GM18861 (cell line): ENCODE data around the gene AGFG2.
"Not testable (repeated sequence)": the region's sequence is repeated elsewhere in the genome, so short reads cannot be mapped to it uniquely, and the experiment has no call there.

Source experiments
- ATAC-seq: cut with Tn5 transposase; IDR thresholded peaks from one replicate; pipeline ENCODE4 v1.9.1; 2021; ENCODE audit not compliant: unreplicated experiment

The AGFG2 gene

GRCh38 chr7:100519580-100519979, 19.4 kb upstream of the AGFG2 start:
- no peak for ATAC-seq

GRCh38 chr7:100520138-100520537, 18.9 kb upstream of the AGFG2 start:
- no peak for ATAC-seq

GRCh38 chr7:100521076-100521475, 17.9 kb upstream of the AGFG2 start:
- no peak for ATAC-seq

GRCh38 chr7:100521909-100522593, 17.0 kb upstream of the AGFG2 start:
- ATAC-seq, result not testable (repeated sequence)

DNA sequence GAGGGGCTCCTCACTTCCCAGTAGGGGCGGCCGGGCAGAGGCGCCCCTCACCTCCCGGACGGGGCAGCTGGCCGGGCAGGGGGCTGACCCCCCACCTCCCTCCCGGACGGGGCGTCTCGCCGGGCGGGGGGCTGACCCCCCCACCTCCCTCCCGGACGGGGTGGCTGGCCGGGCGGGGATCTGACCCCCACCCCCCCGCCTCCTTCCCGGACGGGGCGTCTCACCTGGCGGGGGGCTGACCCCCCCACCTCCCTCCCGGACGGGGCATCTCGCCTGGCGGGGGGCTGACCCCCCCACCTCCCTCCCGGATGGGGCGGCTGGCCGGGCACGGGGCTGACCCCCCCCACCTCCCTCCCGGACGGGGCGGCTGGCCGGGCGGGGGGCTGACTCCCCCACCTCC, 15.8 kb upstream of the AGFG2 start:
- ATAC-seq, result not testable (repeated sequence)

DNA sequence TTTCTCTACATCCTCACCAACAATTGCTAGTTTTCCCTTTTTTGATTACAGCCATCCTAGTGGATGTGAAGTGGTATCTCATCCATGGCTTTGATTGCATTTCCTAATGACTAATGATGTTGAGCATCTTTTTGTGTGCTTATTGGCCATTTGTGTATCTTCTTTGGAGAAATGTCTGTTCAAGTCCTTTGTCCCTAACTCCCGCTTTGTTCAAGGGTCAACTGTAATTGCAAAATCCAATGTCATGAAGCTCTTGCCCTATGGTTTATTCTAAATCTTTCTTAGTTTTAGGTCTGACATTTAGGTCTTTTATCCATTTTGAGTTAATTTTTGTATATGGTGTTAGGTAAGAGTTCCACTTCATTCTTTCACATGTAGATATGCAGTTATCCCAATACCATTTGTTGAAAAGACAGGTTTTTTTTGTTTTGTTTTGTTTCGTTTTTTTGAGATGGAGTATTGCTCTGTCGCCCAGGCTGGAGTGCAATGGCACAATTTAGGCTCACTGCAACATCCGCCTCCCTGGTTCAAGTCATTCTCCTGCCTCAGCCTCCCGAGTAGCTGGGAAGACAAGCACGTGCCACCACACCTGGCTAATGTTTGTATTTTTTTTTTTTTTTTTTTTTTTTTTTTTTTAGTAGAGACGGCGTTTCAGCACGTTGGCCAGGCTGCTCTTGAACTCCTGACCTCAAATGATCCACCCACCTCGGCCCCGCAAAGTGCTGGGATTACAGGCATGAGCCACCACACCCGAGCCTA, 10.7 kb upstream of the AGFG2 start:
- ATAC-seq, result not testable (repeated sequence)

- no peak for ATAC-seq
These were observed 6.6 kb upstream of the AGFG2 start for GRCh38 chr7:100532165-100533022.

- not testable (repeated sequence) for ATAC-seq
These were observed 3.0 kb upstream of the AGFG2 start for GRCh38 chr7:100535982-100536381.

DNA sequence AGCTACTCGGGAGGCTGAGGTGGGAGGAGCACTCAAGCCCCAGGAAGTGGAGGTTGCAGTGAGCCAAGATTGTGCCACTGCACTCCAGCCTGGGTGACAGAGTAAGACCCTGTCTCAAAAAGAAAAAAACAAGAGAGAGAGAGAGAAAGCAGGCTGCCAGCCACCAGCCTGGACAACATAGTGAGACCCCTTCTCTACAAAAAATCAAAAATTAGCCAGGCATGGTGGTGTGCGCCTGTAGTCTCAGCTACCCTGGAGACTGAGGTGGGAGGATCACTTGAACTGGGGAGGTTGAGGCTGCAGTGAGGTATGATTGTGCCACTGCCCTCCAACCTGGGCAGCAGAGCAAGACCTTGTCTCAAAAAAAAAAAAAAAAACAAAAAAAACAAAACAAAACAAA, 2.3 kb upstream of the AGFG2 start:
- ATAC-seq, result not testable (repeated sequence)

DNA sequence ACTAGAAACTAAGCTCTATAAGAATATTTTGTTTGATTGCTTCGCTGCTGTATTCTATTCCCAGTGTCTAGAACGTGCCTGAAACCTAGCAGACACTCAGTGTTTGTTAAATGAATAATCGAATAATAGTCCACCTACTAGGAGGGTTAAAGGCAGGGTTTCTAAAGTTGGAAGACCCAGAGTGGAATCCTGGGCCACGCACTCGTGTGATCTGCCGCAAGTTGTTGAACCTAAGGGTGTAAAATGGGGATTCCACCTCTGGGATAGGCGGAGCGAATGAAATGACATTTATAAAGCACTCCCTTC, 702 bp upstream of the AGFG2 start:
- ATAC-seq, result no peak

DNA sequence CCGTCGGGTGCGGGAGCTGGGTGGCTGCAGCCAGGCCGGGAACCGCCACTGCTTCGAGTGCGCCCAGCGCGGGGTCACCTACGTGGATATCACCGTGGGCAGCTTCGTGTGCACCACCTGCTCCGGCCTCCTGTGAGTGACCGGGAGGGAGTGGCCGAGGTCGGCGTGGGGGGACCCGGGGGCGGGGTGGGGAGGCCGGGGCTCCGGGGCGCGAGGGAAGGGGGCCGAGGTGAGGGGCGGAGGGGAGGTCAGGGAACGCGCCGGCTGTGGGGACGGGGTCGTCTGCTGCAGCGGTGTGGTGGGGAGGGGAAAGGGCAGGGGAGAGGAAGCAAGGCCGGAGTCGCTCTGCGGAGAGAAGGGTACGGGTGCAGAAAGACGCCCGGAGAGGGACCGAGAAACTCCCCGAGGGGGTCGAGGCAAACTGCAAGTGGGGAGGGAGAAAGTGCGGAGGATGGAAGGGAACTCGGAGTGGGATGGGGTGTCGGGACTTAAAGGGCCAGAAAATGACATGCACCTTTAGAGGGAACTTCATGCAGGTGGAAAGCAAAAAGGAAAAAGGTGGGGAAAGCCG, 518 bp downstream of the AGFG2 start:
- ATAC-seq, result no peak

- ATAC-seq, result no peak
These were observed 1.2 kb downstream of the AGFG2 start for GRCh38 chr7:100540073-100540723.

GRCh38 chr7:100541309-100541708, 2.3 kb downstream of the AGFG2 start:
- not testable (repeated sequence) for ATAC-seq

DNA sequence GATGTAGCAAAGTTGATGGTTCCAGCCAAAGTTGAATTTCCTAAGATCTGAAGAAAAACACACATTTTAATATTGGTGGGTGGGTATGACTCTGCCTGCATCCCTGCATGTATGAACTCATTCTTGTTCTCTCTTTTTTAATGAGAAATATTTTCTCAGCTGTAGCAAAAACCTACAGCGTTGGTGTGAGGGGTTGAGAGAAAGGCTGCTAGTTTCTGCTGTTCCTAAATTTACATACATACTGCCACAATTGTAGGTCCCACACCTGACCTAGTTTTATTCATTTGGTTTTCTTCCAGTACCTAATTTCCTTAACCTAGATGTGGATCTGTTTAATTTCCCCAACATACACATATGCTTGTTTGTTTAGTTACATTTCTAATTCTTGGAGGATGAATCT, 4.6 kb downstream of the AGFG2 start:
- no peak for ATAC-seq

GRCh38 chr7:100544386-100544785, 5.4 kb downstream of the AGFG2 start:
- no peak for ATAC-seq

DNA sequence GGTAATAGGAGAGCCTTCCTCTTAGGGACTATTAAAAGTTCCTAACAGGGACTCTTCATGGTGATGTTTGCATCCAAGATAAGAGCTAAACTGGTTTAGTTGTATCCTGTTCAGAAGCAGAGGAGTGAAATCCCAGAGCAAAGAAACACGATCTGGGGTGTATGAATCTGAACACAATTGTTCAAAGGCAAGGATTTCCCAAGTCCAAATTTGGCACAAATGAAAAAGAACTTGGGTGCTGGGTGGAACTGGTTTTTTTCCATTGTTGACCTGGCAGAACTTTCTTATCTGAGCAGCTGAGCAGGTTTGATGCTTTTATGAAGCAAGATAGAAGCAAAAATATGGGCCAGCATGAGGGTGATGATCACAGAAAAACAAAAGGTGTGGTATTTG, 6.0 kb downstream of the AGFG2 start:
- no peak for ATAC-seq

- ATAC-seq, result peak; percentile 41
These were observed 6.5 kb downstream of the AGFG2 start for GRCh38 chr7:100545360-100546128.

DNA sequence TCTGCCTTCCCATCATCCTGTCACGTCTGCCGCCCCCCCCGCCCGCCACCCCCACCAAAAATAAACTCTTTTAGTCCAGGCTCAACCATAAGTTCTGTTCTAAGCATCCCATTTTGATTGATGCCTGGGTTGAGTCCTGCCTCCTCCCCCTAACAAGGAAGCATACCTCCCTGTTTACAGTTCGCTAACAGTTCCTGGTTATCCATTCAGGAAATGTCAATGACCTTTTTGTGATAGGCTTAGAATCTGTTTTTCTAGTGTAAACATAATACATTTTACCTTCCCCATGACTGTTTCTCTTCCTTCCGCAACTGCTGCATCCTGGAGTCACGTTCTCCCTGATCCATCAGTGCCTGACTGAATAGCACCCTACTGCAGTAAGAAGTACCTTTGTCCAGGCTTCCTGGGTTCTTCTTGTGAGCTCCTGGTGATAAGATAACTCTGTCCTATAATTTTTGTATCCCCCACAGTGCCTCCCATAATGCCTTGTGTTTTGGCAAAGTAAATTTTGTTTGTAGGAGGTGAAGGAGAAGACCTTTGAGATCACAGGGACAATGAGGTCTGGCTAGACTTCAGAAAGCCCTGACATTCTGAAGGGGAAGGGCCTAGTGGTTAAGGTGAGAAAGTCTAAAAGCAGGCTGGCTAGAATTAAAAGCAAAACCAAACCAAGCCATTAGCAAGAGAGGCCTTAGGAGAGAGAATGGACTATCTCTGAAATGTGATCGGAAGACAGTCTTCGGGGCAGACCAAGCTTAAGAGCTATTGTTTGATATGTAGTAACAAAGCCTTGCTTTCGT, 7.3 kb downstream of the AGFG2 start:
- no peak for ATAC-seq
